K562 (cell line): ENCODE data around the gene UCHL5. TPM values are rescaled to one million over a fixed set of nuclear protein-coding genes. Genes with fewer than 3 reads are reported as not detected.

ENCODE experiments used
- ADNP ChIP-seq: fragments of 200-800 bp; sonication (Bioruptor generic); IDR thresholded peaks from 2 replicates; pipeline ENCODE4 v1.6.1; 2016; ENCODE audit warnings: missing genetic modification characterization, missing compliant biosample characterization
- CBFA2T2 ChIP-seq: fragments of 450-650 bp; conservative IDR thresholded peaks from 2 replicates; pipeline ENCODE4 v1.6.1; 2017; ENCODE audit warnings: mild to moderate bottlenecking
- CEBPG ChIP-seq, 3 experiments: fragments of 200-800 bp in 1 of 3; sonication (Bioruptor generic) in 1 of 3; sonication (generic) in 1 of 3; formaldehyde crosslinking in 1 of 3; IDR thresholded peaks in 2 of 3; conservative IDR thresholded peaks in 1 of 3; 2 replicates each; pipeline versions ENCODE4 v1.6.1 to v1.8.0; 2016 to 2022; ENCODE audit warnings: missing compliant biosample characterization in 2 of 3, missing genetic modification characterization in 2 of 3, mild to moderate bottlenecking in 1 of 3, missing genetic modification reagents in 1 of 3
- ELF1 ChIP-seq: fragments of 200-800 bp; sonication (Bioruptor generic); IDR thresholded peaks from 2 replicates; pipeline ENCODE4 v1.6.1; 2016; ENCODE audit warnings: missing genetic modification characterization, missing compliant biosample characterization
- MBD2 ChIP-seq: sonication (generic); IDR thresholded peaks from 2 replicates; pipeline ENCODE4 v1.6.1; 2016; ENCODE audit warnings: low read depth, borderline replicate concordance
- MYNN ChIP-seq, 2 experiments: sonication (generic); formaldehyde crosslinking in 1 of 2; IDR thresholded peaks; 2 replicates each; pipeline versions ENCODE4 v1.5.0 to v1.6.1; 2016 to 2020; ENCODE audit warnings: antibody characterized with exemption in 1 of 2, missing genetic modification reagents in 1 of 2
- NCOA1 ChIP-seq: fragments of 450-650 bp; IDR thresholded peaks from 2 replicates; pipeline ENCODE4 v1.6.1; 2016; ENCODE audit warnings: low read depth
- NCOR1 ChIP-seq: fragments of 450-650 bp; IDR thresholded peaks from 2 replicates; pipeline ENCODE4 v1.6.1; 2016; ENCODE audit warnings: mild to moderate bottlenecking, moderate library complexity
- RUNX1 ChIP-seq: sonication (generic); IDR thresholded peaks from 2 replicates; pipeline ENCODE4 v1.6.1; 2016; ENCODE audit warnings: antibody characterized with exemption, low read depth
- SIN3B ChIP-seq: fragments of 450-650 bp; IDR thresholded peaks from 2 replicates; pipeline ENCODE4 v1.6.1; 2017; ENCODE audit warnings: low read depth, mild to moderate bottlenecking, moderate library complexity
- SMARCA5 ChIP-seq: fragments of 450-650 bp; IDR thresholded peaks from 2 replicates; pipeline ENCODE4 v1.6.1; 2016
- ZNF253 ChIP-seq: fragments of 250-450 bp; sonication (Bioruptor Pico); conservative IDR thresholded peaks from 2 replicates; pipeline ENCODE4 v1.6.1; 2021; ENCODE audit warnings: mild to moderate bottlenecking
- polyA plus RNA-seq, 8 experiments: library from polyadenylated mRNA; depleted of rRNA in 4 of 8; stranded (reverse) in 5 of 8; unstranded in 3 of 8; fragments of >200 nt; fragmentation: Nextera tagmentation in 2 of 8; fragmentation: Illumina TruSeq in 1 of 8; extraction: Ambion mirVana in 2 of 8; extraction: Trizol in 1 of 8; gene quantifications; 2 replicates each; pipeline versions ENCODE4 v1.2.1 to v1.2.3, GENCODE V29; 2011 to 2014; ENCODE audit warnings: inconsistent platforms in 1 of 8, missing spikeins in 1 of 8
- total RNA-seq, 7 experiments: library from RNA; depleted of rRNA in 6 of 7; stranded (reverse); fragments of >200 nt in 6 of 7; fragmentation: Illumina TruSeq in 2 of 7; extraction: Trizol in 2 of 7; gene quantifications; 2 replicates each; pipeline versions ENCODE4 v1.2.1 to v1.2.3, GENCODE V29; 2011 to 2021; ENCODE audit warnings: low replicate concordance in 1 of 7
- TF ChIP-seq, protein P1 (sequence below): fragments of 250-450 bp; sonication (Bioruptor Pico); IDR thresholded peaks from 2 replicates; pipeline ENCODE4 v1.5.0; 2020; ENCODE audit warnings: mild to moderate bottlenecking, borderline replicate concordance
- TF ChIP-seq, protein P2 (sequence below): fragments of 200-400 bp; formaldehyde crosslinking; IDR thresholded peaks from 2 replicates; pipeline ENCODE4 v1.6.1; 2017; ENCODE audit warnings: mild to moderate bottlenecking, low read depth, low read length, moderate library complexity
- TF ChIP-seq, protein P3 (sequence below): fragments of 450-650 bp; IDR thresholded peaks from 2 replicates; pipeline ENCODE4 v1.6.1; 2016; ENCODE audit warnings: low read depth, mild to moderate bottlenecking, moderate library complexity
- TF ChIP-seq, protein P4 (sequence below), 3 experiments: IDR thresholded peaks in 2 of 3; conservative IDR thresholded peaks in 1 of 3; 2 replicates each; pipeline ENCODE4 v1.5.1; 2011 to 2012; ENCODE audit warnings: low read length in 3 of 3, mild to moderate bottlenecking in 3 of 3, control low read depth in 2 of 3, improper control_type of control experiment in 1 of 3, inconsistent platforms in 1 of 3, low read depth in 1 of 3, mixed read lengths in 1 of 3, moderate library complexity in 1 of 3; ENCODE audit not compliant: insufficient read depth in 2 of 3
- TF ChIP-seq, protein P5 (sequence below): fragments of 150-350 bp; conservative IDR thresholded peaks from 2 replicates; pipeline ENCODE4 v1.6.1; 2014; ENCODE audit warnings: low read length
- TF ChIP-seq, protein P6 (sequence below): sonication (generic); formaldehyde crosslinking; IDR thresholded peaks from 2 replicates; pipeline ENCODE4 v1.9.0; 2022; ENCODE audit warnings: mild to moderate bottlenecking, missing genetic modification reagents

UCHL5 gene
- total and polyA plus RNA-seq, 9 of the 15 experiments (the other 6 are each of a cell fraction or from before 2014, with no cell fraction given), result 61.0 to 206 (median 122) TPM

DNA sequence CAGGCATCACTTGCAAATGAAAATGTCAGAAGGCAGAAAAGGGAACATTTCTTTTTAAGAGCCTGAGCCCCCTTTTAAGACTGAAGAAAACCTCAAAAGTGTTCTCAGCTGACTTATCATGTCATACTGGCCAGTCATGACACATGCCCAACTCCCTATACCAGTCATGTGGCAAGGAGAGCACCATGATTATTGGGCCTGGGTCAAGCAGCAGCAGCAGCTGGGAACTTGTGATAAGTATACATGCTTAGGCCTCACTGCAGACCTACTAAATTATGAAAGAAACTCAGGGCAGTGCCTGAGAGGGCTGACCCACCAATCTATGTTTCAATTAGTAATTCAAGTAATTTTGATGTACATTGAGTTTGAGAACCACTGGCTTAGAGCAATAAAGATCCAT, 8.9 kb upstream of the UCHL5 start (continued):
- TF ChIP-seq, protein P1, sequence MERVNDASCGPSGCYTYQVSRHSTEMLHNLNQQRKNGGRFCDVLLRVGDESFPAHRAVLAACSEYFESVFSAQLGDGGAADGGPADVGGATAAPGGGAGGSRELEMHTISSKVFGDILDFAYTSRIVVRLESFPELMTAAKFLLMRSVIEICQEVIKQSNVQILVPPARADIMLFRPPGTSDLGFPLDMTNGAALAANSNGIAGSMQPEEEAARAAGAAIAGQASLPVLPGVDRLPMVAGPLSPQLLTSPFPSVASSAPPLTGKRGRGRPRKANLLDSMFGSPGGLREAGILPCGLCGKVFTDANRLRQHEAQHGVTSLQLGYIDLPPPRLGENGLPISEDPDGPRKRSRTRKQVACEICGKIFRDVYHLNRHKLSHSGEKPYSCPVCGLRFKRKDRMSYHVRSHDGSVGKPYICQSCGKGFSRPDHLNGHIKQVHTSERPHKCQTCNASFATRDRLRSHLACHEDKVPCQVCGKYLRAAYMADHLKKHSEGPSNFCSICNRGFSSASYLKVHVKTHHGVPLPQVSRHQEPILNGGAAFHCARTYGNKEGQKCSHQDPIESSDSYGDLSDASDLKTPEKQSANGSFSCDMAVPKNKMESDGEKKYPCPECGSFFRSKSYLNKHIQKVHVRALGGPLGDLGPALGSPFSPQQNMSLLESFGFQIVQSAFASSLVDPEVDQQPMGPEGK (CRISPR knock-in tag), result no peak
- TF ChIP-seq CBFA2T2, result peak; percentile 84
- peak; percentile 76; the same call in 1 of the 2 replicates for TF ChIP-seq MYNN (IDR thresholded peaks at IDR 0.05)
- TF ChIP-seq MYNN (CRISPR knock-in tag; IDR thresholded peaks at IDR 0.05), result no peak
- TF ChIP-seq ELF1, result no peak
- TF ChIP-seq MBD2, result no peak
- TF ChIP-seq ZNF253 (CRISPR knock-in tag), result no peak
- TF ChIP-seq NCOR1, result peak; percentile 78
- TF ChIP-seq, protein P2, sequence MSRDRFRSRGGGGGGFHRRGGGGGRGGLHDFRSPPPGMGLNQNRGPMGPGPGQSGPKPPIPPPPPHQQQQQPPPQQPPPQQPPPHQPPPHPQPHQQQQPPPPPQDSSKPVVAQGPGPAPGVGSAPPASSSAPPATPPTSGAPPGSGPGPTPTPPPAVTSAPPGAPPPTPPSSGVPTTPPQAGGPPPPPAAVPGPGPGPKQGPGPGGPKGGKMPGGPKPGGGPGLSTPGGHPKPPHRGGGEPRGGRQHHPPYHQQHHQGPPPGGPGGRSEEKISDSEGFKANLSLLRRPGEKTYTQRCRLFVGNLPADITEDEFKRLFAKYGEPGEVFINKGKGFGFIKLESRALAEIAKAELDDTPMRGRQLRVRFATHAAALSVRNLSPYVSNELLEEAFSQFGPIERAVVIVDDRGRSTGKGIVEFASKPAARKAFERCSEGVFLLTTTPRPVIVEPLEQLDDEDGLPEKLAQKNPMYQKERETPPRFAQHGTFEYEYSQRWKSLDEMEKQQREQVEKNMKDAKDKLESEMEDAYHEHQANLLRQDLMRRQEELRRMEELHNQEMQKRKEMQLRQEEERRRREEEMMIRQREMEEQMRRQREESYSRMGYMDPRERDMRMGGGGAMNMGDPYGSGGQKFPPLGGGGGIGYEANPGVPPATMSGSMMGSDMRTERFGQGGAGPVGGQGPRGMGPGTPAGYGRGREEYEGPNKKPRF, result no peak
- TF ChIP-seq, protein P3, sequence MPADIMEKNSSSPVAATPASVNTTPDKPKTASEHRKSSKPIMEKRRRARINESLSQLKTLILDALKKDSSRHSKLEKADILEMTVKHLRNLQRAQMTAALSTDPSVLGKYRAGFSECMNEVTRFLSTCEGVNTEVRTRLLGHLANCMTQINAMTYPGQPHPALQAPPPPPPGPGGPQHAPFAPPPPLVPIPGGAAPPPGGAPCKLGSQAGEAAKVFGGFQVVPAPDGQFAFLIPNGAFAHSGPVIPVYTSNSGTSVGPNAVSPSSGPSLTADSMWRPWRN, result no peak
- no peak for TF ChIP-seq SMARCA5
- no peak for TF ChIP-seq ADNP (tag)
- TF ChIP-seq, protein P4, sequence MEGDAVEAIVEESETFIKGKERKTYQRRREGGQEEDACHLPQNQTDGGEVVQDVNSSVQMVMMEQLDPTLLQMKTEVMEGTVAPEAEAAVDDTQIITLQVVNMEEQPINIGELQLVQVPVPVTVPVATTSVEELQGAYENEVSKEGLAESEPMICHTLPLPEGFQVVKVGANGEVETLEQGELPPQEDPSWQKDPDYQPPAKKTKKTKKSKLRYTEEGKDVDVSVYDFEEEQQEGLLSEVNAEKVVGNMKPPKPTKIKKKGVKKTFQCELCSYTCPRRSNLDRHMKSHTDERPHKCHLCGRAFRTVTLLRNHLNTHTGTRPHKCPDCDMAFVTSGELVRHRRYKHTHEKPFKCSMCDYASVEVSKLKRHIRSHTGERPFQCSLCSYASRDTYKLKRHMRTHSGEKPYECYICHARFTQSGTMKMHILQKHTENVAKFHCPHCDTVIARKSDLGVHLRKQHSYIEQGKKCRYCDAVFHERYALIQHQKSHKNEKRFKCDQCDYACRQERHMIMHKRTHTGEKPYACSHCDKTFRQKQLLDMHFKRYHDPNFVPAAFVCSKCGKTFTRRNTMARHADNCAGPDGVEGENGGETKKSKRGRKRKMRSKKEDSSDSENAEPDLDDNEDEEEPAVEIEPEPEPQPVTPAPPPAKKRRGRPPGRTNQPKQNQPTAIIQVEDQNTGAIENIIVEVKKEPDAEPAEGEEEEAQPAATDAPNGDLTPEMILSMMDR (IDR thresholded peaks at IDR 0.05 in 2 of 3, conservative IDR thresholded peaks at IDR 0.05 in 1 of 3; ENCODE audit: insufficient read depth in 2 of 3, low read depth in 1 of 3, low read length in 3 of 3), result no peak
- no peak for TF ChIP-seq SIN3B
- TF ChIP-seq, protein P5, sequence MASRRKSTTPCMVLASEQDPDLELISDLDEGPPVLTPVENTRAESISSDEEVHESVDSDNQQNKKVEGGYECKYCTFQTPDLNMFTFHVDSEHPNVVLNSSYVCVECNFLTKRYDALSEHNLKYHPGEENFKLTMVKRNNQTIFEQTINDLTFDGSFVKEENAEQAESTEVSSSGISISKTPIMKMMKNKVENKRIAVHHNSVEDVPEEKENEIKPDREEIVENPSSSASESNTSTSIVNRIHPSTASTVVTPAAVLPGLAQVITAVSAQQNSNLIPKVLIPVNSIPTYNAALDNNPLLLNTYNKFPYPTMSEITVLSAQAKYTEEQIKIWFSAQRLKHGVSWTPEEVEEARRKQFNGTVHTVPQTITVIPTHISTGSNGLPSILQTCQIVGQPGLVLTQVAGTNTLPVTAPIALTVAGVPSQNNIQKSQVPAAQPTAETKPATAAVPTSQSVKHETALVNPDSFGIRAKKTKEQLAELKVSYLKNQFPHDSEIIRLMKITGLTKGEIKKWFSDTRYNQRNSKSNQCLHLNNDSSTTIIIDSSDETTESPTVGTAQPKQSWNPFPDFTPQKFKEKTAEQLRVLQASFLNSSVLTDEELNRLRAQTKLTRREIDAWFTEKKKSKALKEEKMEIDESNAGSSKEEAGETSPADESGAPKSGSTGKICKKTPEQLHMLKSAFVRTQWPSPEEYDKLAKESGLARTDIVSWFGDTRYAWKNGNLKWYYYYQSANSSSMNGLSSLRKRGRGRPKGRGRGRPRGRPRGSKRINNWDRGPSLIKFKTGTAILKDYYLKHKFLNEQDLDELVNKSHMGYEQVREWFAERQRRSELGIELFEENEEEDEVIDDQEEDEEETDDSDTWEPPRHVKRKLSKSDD, result no peak
- TF ChIP-seq, protein P6, sequence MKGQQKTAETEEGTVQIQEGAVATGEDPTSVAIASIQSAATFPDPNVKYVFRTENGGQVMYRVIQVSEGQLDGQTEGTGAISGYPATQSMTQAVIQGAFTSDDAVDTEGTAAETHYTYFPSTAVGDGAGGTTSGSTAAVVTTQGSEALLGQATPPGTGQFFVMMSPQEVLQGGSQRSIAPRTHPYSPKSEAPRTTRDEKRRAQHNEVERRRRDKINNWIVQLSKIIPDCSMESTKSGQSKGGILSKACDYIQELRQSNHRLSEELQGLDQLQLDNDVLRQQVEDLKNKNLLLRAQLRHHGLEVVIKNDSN, result peak; percentile 68
- no peak for TF ChIP-seq CEBPG (CRISPR knock-in tag; IDR thresholded peaks at IDR 0.05)
- no peak for TF ChIP-seq CEBPG (tag; conservative IDR thresholded peaks at IDR 0.05 in 1 of 2, IDR thresholded peaks at IDR 0.05 in 1 of 2)
- no peak for TF ChIP-seq RUNX1
- no peak for TF ChIP-seq NCOA1
